ENCODE data around the gene OR10G2. TPM values are rescaled to one million over a fixed set of nuclear protein-coding genes. Genes with fewer than 3 reads are reported as not detected.

OR10G2 gene
- not detected in 2 replicates for total RNA-seq

GRCh38 chr14:21634840-21635239, at the start of gene OR10G2:
Gene OR10G2, minus strand, starts transcription at chr14:21634940. Its CDS starts 98 bp downstream, at chr14:21634842.

DNA sequence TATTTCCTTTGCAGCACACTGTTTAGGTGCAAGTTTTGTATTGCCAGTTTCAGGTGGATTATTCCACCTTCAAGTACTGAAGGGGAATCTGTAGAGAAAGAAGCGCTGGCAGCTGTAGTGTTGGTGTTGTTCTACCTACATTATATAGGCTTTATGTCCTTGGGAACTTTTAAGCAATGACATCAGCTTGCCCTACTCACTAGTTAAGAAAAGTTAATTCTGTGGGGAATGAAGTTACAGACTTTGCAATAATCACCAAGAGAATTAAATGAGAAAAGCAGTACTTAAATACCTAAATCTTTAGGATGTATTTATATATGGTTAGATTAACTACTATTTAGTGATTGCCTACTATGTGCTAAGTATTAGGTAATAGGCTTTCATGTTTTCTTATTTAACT, 39.0 kb upstream of the OR10G2 start, which contains the start of gene OR4E1:
OR4E1 (minus strand) TSS at position 101 of the 400 bp plus-strand sequence. CDS start 2,883 bp downstream, outside the sequence.

DNA sequence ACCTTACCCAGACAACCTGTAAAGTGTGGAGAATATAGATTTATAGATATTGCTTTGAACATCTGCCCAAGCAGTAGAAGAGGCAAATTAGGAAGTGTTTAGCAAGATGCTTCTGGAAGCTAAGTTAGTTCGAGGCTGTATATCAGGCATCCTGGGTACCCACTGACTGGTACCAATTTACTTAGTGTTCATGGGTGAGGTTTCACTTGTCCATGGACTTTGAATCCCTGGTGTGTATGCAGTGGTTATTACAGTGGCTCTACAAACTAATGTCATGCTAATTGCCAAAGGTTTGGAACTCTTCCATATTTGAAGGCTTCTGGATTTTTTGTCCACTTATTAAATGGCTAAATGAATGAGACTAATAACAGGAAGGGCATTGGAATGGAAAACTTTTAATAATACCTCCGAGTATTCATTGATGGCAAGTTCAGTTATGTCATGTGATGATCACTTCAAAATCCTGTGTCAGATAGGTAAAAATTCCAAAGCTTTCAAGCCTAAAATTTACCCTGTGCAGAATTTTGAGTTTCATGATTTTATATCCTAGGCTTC, 18.7 kb upstream of the OR10G2 start, which contains the start of gene OR4E2:
OR4E2 (plus strand) TSS at position 505 of the 555 bp plus-strand sequence. CDS start 11,248 bp downstream, outside the sequence.

Other genes starting within 250 kb of the OR10G2 start
- gene CHD8, start 178.8 kb downstream of the OR10G2 start, total RNA-seq: 33.9 and 46.5 TPM in 2 replicates
- 6.7 and 11.1 TPM in 2 replicates for gene RAB2B, start 158.0 kb downstream of the OR10G2 start, total RNA-seq
- 17.8 and 24.3 TPM in 2 replicates for gene TOX4, start 157.7 kb downstream of the OR10G2 start, total RNA-seq
- 29.0 and 41.7 TPM in 2 replicates for gene METTL3, start 123.6 kb downstream of the OR10G2 start, total RNA-seq
- 1.2 and 3.2 TPM in 2 replicates for gene SALL2, start 108.6 kb downstream of the OR10G2 start, total RNA-seq
- gene OR10G3, start 54.9 kb downstream of the OR10G2 start, total RNA-seq: not detected in 2 replicates
- not detected in 2 replicates for gene OR4E2, start 18.9 kb upstream of the OR10G2 start, total RNA-seq
- gene OR4E1, start 38.9 kb upstream of the OR10G2 start, total RNA-seq: not detected in 2 replicates